Smooth muscle cell (in vitro differentiated cells): ENCODE measurements around the gene TMEM178B. TPM values are rescaled to one million over a fixed set of nuclear protein-coding genes. Genes with fewer than 3 reads are reported as not detected.

Experiments
- DNase-seq: peaks from one replicate; lab custom pipeline; 2025; ENCODE audit not compliant: unreplicated experiment; lab: John Stamatoyannopoulos, UW
- H2AFZ ChIP-seq: fragments of 200-600 bp; sonication (generic); 2 replicates; pipeline ENCODE4 v1.6.0; 2016; ENCODE audit warnings: antibody characterized with exemption, low read depth, mild to moderate bottlenecking
- H3F3A ChIP-seq: fragments of 200-600 bp; sonication (generic); 2 replicates; pipeline ENCODE4 v1.6.0; 2017; ENCODE audit warnings: antibody characterized with exemption, low read depth
- H3K27ac ChIP-seq: fragments of 200-600 bp; sonication (generic); 2 replicates; pipeline ENCODE4 v1.5.1; 2016; ENCODE audit warnings: low read depth, mild to moderate bottlenecking
- H3K27me3 ChIP-seq: fragments of 200-600 bp; sonication (generic); 2 replicates; pipeline ENCODE4 v1.6.1; 2016; ENCODE audit warnings: low read depth, mild to moderate bottlenecking
- H3K36me3 ChIP-seq: fragments of 200-600 bp; sonication (generic); 2 replicates; pipeline ENCODE4 v1.5.1; 2016; ENCODE audit warnings: low read depth
- H3K4me1 ChIP-seq: fragments of 200-600 bp; sonication (generic); 2 replicates; pipeline ENCODE4 v1.5.1; 2016; ENCODE audit warnings: low read depth
- H3K4me2 ChIP-seq: fragments of 200-600 bp; sonication (generic); 2 replicates; pipeline ENCODE4 v1.6.0; 2016; ENCODE audit warnings: mild to moderate bottlenecking
- H3K4me3 ChIP-seq: fragments of 200-600 bp; sonication (generic); 2 replicates; pipeline ENCODE4 v1.5.1; 2016; ENCODE audit warnings: mild to moderate bottlenecking
- H3K79me2 ChIP-seq: fragments of 200-600 bp; sonication (generic); 2 replicates; pipeline ENCODE4 v1.6.0; 2016; ENCODE audit warnings: low read depth, mild to moderate bottlenecking
- H3K9ac ChIP-seq: fragments of 200-600 bp; sonication (generic); 2 replicates; pipeline ENCODE4 v1.6.0; 2016; ENCODE audit warnings: low read depth
- H3K9me3 ChIP-seq: fragments of 200-600 bp; sonication (generic); replicated peaks from 2 replicates; pipeline ENCODE4 v1.5.1; 2016; ENCODE audit warnings: low read depth
- H4K20me1 ChIP-seq: fragments of 200-600 bp; sonication (generic); 2 replicates; pipeline ENCODE4 v1.6.0; 2016; ENCODE audit warnings: low read depth
- WGBS: methylation state at CpG from one replicate; pipeline ENCODE4 v1.1.7; 2016; ENCODE audit warnings: low lambda C conversion rate; 5-methylcytosine and 5-hydroxymethylcytosine counted together
- polyA plus RNA-seq: library from polyadenylated mRNA; unstranded; fragments of >200 nt; fragmentation: Nextera tagmentation; extraction: Ambion mirVana; gene quantifications from 2 replicates; pipeline ENCODE4 v1.2.1, GENCODE V29; 2016
- total RNA-seq: library from RNA; depleted of rRNA; stranded (reverse); fragments of >200 nt; gene quantifications from 2 replicates; pipeline ENCODE4 v1.2.3, GENCODE V29; 2014
- TF ChIP-seq, protein P1 (sequence below): fragments of 200-600 bp; sonication (generic); IDR thresholded peaks from 2 replicates; pipeline ENCODE4 v1.5.1; 2017; ENCODE audit warnings: borderline replicate concordance, mild to moderate bottlenecking, antibody characterized with exemption; ENCODE audit not compliant: insufficient read depth, poor library complexity, severe bottlenecking

Gene TMEM178B
- total and polyA plus RNA-seq, 2 experiments from 2014 or later, result 0.72 TPM; not detected in 1

DNA sequence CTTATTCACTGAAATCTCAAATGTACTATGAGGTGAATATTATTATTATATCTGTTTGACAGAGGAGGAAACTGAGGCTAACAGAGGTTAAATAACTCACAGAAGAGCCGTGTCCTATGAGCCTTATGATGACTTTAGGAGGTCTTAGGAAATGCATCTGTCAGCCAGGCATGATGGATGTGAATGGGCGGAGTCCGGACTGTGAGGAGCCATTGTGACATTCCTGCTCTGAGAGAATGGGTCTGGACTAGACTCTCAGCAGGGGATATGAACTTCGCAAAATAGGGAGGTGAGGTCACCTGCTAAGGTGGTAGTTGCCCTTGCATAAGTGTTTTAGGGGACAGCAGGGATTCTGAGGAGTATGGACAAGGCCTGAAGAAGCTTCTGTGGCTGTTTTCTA lies 153.6 kb downstream of the TMEM178B start:
- H3K79me2 ChIP-seq, result no peaks in the 10 kb centered on the region
- H3K9ac ChIP-seq, result no peak overlapping the region
- no peaks in the 10 kb centered on the region for H3K9me3 ChIP-seq
- H3K27ac ChIP-seq, result no peak overlapping the region
- no peak overlapping the region for H3K4me3 ChIP-seq
- 82% methylated on average over 4 of the region's 4 CpGs for WGBS
- no peak overlapping the region for H3K4me2 ChIP-seq
- H3K27me3 ChIP-seq, result no peaks in the 10 kb centered on the region
- no peak overlapping the region for H2AFZ ChIP-seq
- TF ChIP-seq, protein P1, sequence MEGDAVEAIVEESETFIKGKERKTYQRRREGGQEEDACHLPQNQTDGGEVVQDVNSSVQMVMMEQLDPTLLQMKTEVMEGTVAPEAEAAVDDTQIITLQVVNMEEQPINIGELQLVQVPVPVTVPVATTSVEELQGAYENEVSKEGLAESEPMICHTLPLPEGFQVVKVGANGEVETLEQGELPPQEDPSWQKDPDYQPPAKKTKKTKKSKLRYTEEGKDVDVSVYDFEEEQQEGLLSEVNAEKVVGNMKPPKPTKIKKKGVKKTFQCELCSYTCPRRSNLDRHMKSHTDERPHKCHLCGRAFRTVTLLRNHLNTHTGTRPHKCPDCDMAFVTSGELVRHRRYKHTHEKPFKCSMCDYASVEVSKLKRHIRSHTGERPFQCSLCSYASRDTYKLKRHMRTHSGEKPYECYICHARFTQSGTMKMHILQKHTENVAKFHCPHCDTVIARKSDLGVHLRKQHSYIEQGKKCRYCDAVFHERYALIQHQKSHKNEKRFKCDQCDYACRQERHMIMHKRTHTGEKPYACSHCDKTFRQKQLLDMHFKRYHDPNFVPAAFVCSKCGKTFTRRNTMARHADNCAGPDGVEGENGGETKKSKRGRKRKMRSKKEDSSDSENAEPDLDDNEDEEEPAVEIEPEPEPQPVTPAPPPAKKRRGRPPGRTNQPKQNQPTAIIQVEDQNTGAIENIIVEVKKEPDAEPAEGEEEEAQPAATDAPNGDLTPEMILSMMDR, result no peak
- no peaks in the 10 kb centered on the region for H3K36me3 ChIP-seq
- DNase-seq, result no peak
- no peaks in the 10 kb centered on the region for H3K4me1 ChIP-seq
- no peaks in the 10 kb centered on the region for H3F3A ChIP-seq
- H4K20me1 ChIP-seq, result no peaks in the 10 kb centered on the region

DNA sequence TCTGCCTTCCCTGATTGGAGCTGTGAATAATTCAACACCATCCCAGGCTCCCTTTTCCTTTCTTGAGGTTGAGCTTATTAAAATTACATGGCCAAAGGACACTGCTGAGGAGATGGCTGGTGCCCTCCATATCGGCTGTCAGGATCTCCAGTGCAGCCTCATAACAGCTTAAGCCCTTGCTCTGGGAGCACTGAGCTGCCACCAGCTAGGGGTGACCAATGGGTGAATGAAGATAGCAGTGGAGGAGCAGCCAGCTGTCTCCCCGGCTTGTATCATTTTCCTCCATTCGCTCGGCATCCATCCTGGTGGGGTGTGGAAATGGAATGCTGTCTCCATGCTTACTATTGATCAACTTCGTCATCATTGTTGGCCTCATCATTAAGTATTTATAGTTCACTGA lies 154.6 kb downstream of the TMEM178B start:
- H3K27ac ChIP-seq, result no peak overlapping the region
- 89% methylated on average over 5 of the region's 5 CpGs for WGBS
- TF ChIP-seq, protein P1, result no peak
- no peaks in the 10 kb centered on the region for H4K20me1 ChIP-seq
- H3K9me3 ChIP-seq, result no peaks in the 10 kb centered on the region
- no peak for DNase-seq
- H3K4me3 ChIP-seq, result no peak overlapping the region
- H3K27me3 ChIP-seq, result no peaks in the 10 kb centered on the region
- H3K4me1 ChIP-seq, result no peaks in the 10 kb centered on the region
- no peaks in the 10 kb centered on the region for H3K36me3 ChIP-seq
- H2AFZ ChIP-seq, result no peak overlapping the region
- H3K4me2 ChIP-seq, result no peak overlapping the region
- H3F3A ChIP-seq, result no peaks in the 10 kb centered on the region
- H3K79me2 ChIP-seq, result no peaks in the 10 kb centered on the region
- H3K9ac ChIP-seq, result no peak overlapping the region

DNA sequence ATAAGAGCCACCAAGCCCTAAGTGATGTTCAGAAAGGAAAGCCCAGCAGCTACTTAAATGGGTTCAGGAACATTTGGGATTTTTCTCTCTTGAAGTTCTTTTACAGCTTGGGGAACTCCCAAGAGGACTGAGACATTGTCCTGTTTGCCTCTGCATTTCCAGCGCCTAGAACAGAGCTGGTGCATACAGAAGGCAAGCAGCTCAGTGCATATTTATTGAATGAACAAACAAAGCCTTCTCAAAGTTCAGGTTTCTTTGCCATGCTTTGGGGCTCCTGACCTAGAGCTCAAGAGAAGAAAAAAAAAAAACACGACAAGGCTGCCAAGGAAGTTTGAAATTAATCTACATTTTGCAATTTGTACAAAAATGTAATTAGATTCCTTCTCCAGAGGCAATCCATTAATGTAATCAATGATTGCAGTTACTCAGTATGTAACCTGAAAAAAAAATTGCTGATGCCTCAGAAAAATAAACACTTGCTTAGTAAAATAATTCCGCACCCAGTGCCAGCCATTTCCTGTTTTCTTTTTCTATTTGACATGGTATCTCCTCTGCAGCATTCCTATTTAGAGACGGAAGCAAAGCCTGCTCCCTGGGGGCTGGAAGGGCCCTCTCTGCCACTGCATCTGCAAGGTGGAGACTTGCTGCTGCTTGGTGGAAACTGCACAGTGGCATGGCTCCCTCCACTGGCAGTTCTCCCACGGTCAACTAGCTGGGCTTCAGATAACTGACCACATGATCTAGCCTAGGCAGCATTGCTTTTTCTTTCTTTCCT lies 157.3 kb downstream of the TMEM178B start:
- Histone ChIP-seq H3K9ac (no peak overlapping the region), H3K27me3 (no peaks in the 10 kb centered on the region), H3K27ac (no peak overlapping the region), H2AFZ (no peak overlapping the region), H4K20me1 (no peaks in the 10 kb centered on the region), H3K79me2 (no peaks in the 10 kb centered on the region), H3F3A (no peaks in the 10 kb centered on the region), H3K4me1 (no peaks in the 10 kb centered on the region), H3K9me3 (no peaks in the 10 kb centered on the region), H3K4me2 (no peak overlapping the region), H3K36me3 (no peaks in the 10 kb centered on the region), H3K4me3 (no peak overlapping the region)
- no peak for DNase-seq
- TF ChIP-seq, protein P1, result peak; percentile 36
- 52% methylated on average over 5 of the region's 5 CpGs for WGBS
